ENCODE data around the gene BEST2.

- TF ChIP-seq CTCF (IDR thresholded peaks at IDR 0.05 in 4 of 5, conservative IDR thresholded peaks at IDR 0.05 in 1 of 5) (no peak), POLR2A (IDR thresholded peaks at IDR 0.05) (no peak)
Observed at GRCh38 chr19:12804051-12804450, 52.5 kb downstream of the BEST2 start.

Measured in gastrocnemius medialis (tissue), 4 donors.